Thyroid gland (tissue), 4 donors: Measurements from ENCODE around the gene NKIRAS2. TPM values are rescaled to one million over a fixed set of nuclear protein-coding genes. Genes with fewer than 3 reads are reported as not detected.

Experiments used
- DNase-seq, 2 donors: peaks; one replicate each; pipeline ENCODE4 v3.0.0-alpha.2; 2019
- H3K27ac ChIP-seq, 3 donors: fragments of 200-600 bp; sonication (generic); 1 replicate in 2 of 3; 2 replicates in 1 of 3; pipeline ENCODE4 v1.5.1; 2016 to 2019; ENCODE audit warnings: mild to moderate bottlenecking in 1 of 3, moderate library complexity in 1 of 3
- H3K27me3 ChIP-seq: fragments of 200-600 bp; sonication (generic); one replicate; pipeline ENCODE4 v1.5.1; 2019
- H3K36me3 ChIP-seq, 2 donors: fragments of 200-600 bp; sonication (generic); one replicate each; pipeline ENCODE4 v1.5.1; 2016 to 2019
- H3K4me1 ChIP-seq, 2 donors: fragments of 200-600 bp; sonication (generic); one replicate each; pipeline ENCODE4 v1.5.1; 2017 to 2019
- H3K4me3 ChIP-seq, 3 donors: fragments of 200-600 bp; sonication (generic); replicated peaks in 1 of 3; 1 replicate in 2 of 3; 2 replicates in 1 of 3; pipeline ENCODE4 v1.5.1; 2016; ENCODE audit warnings: mild to moderate bottlenecking in 1 of 3
- H3K9me3 ChIP-seq: fragments of 200-600 bp; sonication (generic); one replicate; pipeline ENCODE4 v1.5.1; 2017
- POLR2A ChIP-seq, 2 donors: fragments of 450-650 bp; IDR thresholded peaks; one replicate each; pipeline ENCODE4 v1.6.1; 2017; ENCODE audit warnings: antibody characterized with exemption in 2 of 2, mild to moderate bottlenecking in 2 of 2, moderate library complexity in 1 of 2
- whole genome bisulfite sequencing, 2 donors: methylation state at CpG; one replicate each; pipeline ENCODE4 v1.1.5; 2017; 5-methylcytosine and 5-hydroxymethylcytosine counted together
- intact Hi-C: fragments of 100-400 bp; cut with DNase I; formaldehyde crosslinking; loops from one replicate; pipeline ENCODE4 v1.15.1; 2023
- total RNA-seq, 4 donors: library from RNA; depleted of rRNA; stranded (reverse); fragments of >200 nt; gene quantifications; one replicate each; pipeline ENCODE4 v1.2.3, GENCODE V29; 2016
- TF ChIP-seq, protein P1 (sequence below), 6 experiments: fragments of 200-600 bp in 3 of 6; fragments of 450-650 bp in 3 of 6; sonication (generic) in 3 of 6; IDR thresholded peaks; one replicate each; pipeline ENCODE4 v1.5.1; 2016 to 2019; ENCODE audit warnings: antibody characterized with exemption in 6 of 6, mild to moderate bottlenecking in 2 of 6, inconsistent platforms in 1 of 6, moderate library complexity in 1 of 6

Gene NKIRAS2
- total RNA-seq, 4 donors from 2014 or later: 23.6 to 34.6 (median 26.6) TPM

DNA sequence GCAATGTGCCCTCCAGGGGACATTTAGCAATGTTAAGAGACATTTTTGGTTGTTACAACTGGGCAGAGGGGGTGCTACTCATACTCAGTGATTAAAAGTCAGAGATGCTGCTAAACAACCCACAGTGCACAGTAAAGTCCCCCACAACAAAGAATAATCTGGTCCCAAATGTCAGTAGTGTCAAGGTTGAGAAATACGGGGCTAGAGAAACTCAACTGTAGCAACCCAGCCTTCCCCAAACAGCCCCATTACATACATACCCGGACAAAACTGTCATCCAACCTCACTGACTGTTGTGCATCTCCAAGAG, 23.1 kb upstream of the NKIRAS2 start:
- Histone ChIP-seq H3K27me3 (no peaks in the 10 kb centered on the region), H3K27ac (no peak overlapping the region), H3K4me3 (no peak overlapping the region), H3K36me3 (peaks cover 62 to 64% of the 10 kb centered on the region in 2 donors), H3K9me3 (no peaks in the 10 kb centered on the region), H3K4me1 (no peaks in the 10 kb centered on the region)
- intact Hi-C loops: no loop called here
- WGBS, 2 donors: 98 to 100% methylated on average over 2 of the region's 2 CpGs
- TF ChIP-seq, protein P1, sequence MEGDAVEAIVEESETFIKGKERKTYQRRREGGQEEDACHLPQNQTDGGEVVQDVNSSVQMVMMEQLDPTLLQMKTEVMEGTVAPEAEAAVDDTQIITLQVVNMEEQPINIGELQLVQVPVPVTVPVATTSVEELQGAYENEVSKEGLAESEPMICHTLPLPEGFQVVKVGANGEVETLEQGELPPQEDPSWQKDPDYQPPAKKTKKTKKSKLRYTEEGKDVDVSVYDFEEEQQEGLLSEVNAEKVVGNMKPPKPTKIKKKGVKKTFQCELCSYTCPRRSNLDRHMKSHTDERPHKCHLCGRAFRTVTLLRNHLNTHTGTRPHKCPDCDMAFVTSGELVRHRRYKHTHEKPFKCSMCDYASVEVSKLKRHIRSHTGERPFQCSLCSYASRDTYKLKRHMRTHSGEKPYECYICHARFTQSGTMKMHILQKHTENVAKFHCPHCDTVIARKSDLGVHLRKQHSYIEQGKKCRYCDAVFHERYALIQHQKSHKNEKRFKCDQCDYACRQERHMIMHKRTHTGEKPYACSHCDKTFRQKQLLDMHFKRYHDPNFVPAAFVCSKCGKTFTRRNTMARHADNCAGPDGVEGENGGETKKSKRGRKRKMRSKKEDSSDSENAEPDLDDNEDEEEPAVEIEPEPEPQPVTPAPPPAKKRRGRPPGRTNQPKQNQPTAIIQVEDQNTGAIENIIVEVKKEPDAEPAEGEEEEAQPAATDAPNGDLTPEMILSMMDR (IDR thresholded peaks at IDR 0.05): no peak
- TF ChIP-seq POLR2A (IDR thresholded peaks at IDR 0.05): no peak
- DNase-seq: no peak

GRCh38 chr17:41998497-41998896, 21.4 kb upstream of the NKIRAS2 start:
- intact Hi-C loops: no loop called here
- Histone ChIP-seq H3K4me1 (no peaks in the 10 kb centered on the region), H3K27me3 (no peaks in the 10 kb centered on the region), H3K36me3 (peaks cover 48 to 49% of the 10 kb centered on the region in 2 donors), H3K9me3 (no peaks in the 10 kb centered on the region), H3K27ac (no peak overlapping the region), H3K4me3 (no peak overlapping the region)
- no peak for DNase-seq
- WGBS, 2 donors: 37 to 43% methylated on average over 2 of the region's 2 CpGs
- TF ChIP-seq, protein P1 (IDR thresholded peaks at IDR 0.05): no peak
- no peak for TF ChIP-seq POLR2A (IDR thresholded peaks at IDR 0.05)

DNA sequence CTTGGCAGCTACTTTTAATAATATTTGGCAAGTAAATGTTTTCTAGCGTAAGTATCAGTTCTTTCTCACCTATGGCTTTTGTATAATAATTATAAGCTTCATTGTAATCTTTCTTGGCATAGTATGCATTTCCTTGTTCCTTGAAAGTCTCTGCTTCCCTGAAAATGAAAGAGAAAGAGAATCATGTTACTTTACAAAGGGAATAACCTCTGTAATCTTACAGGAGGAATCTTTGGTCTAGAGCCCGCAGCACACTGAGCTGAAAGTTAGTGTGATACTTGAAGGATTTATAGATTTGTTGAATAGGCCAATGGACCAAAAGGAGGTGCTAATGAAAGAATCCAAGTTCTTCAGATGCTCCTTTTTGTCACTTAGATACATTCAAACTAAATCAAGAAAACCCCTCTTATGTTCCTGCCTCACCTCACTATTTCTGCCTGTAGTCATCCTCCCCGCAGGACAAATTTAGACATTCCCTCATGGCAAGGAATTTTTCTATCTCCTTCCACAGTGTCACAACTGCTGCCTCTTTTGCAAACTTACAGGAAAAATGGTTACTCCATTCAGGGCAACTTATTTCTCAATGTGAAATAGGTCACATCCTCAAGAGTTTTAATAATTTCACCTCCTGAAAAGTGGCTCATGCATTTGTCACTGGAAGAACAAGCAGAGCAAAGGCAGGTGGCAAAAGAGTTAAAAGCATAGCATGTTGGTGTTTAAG, 19.3 kb upstream of the NKIRAS2 start:
- Histone ChIP-seq H3K9me3 (no peaks in the 10 kb centered on the region), H3K27ac (no peak overlapping the region), H3K4me3 (no peak overlapping the region), H3K36me3 (peaks cover 37 to 38% of the 10 kb centered on the region in 2 donors), H3K27me3 (no peaks in the 10 kb centered on the region), H3K4me1 (no peaks in the 10 kb centered on the region)
- TF ChIP-seq, protein P1 (IDR thresholded peaks at IDR 0.05): no peak
- no peak for TF ChIP-seq POLR2A (IDR thresholded peaks at IDR 0.05)
- intact Hi-C loops: no loop called here
- no peak for DNase-seq
- 89 to 90% methylated on average over 3 of the region's 3 CpGs for WGBS, 2 donors

GRCh38 chr17:42001729-42002128, 18.2 kb upstream of the NKIRAS2 start:
- TF ChIP-seq POLR2A (IDR thresholded peaks at IDR 0.05): no peak
- TF ChIP-seq, protein P1 (IDR thresholded peaks at IDR 0.05): no peak
- Histone ChIP-seq H3K36me3 (peaks cover 25 to 27% of the 10 kb centered on the region in 2 donors), H3K27me3 (no peaks in the 10 kb centered on the region), H3K9me3 (no peaks in the 10 kb centered on the region), H3K4me3 (no peak overlapping the region), H3K4me1 (no peaks in the 10 kb centered on the region), H3K27ac (no peak overlapping the region)
- WGBS, 2 donors: 93 to 96% methylated on average over 2 of the region's 2 CpGs
- intact Hi-C loops: no loop called here
- no peak for DNase-seq

DNA sequence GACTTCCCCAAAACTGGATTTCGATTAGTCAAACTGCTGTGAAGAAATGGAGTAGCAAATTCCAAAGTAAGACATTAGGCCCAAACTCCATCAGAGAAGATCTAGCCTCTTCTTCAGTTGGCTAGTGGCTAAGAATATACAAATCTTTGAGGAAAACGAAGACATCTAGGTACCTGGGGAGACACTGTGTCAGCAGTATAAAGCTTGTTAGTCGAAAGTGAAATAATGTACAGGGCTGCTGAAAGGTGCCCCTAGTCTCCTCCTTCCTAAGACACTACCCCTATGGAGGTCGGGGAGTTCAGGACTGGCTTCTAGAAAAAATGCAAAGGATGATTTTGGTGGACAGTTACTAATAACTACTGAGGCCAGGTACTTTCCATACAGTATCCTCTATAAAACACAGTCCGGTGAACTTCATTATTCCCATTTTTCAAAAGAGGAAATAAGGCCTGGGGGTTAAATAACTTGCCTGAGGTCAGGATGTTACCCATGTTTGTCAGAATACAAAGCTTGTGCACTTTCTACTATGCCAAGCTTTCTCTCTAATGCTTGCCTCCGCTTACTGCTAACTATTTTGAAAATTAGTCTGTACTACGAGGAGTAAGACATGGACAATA, 17.6 kb upstream of the NKIRAS2 start:
- Histone ChIP-seq H3K4me1 (peaks cover 5% of the 10 kb centered on the region in 2 donors), H3K27ac (no peak overlapping the region)
- WGBS, 2 donors: 83 to 91% methylated on average over 7 of the region's 7 CpGs

More for the DNA sequence above, 17.6 kb upstream of the NKIRAS2 start:
- H3K9me3 ChIP-seq: no peaks in the 10 kb centered on the region
- H3K4me3 ChIP-seq: no peak overlapping the region
- no peak for TF ChIP-seq POLR2A (IDR thresholded peaks at IDR 0.05)
- TF ChIP-seq, protein P1 (IDR thresholded peaks at IDR 0.05): no peak
- H3K36me3 ChIP-seq: peaks cover 20 to 21% of the 10 kb centered on the region in 2 donors
- intact Hi-C loops: no loop called here
- DNase-seq: no peak
- no peaks in the 10 kb centered on the region for H3K27me3 ChIP-seq
